ENCODE results near the gene RFTN1.

DNA sequence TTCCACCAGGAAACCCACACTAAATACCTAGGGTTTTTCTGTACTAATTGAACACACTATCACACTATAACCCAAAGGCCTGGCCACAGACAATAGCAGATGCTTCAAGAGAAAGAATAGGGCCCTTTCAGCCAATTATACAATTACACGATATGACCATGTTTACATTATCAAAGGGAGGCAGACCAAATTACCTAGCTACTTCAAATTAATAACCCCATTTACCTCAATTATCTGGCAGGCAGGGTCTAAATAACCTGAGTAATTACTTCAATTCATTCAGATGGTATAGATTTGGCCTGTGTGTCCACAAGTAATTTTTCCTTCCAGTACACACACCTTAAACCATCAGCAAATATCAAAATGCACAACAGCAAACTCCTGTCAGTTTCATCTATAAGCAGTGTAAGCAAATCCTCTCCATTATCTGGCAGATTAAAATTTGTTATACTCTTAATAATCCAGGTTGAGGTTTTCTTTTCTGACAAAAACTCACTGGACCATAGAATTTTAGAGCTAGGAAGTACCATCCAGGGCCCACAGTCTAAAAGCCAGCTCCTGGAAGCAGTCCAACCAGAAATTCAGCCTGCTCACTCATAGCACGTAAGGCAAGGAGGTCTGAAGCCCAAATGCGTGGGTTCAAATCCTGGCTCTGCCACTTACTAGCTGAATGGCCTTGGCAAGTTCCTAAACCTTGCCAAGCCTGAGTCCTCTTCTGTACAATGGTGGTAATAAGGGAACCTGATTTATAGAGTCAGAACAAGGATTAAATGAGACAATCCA lies 51.8 kb downstream of the RFTN1 start:
- TF ChIP-seq, protein P1, sequence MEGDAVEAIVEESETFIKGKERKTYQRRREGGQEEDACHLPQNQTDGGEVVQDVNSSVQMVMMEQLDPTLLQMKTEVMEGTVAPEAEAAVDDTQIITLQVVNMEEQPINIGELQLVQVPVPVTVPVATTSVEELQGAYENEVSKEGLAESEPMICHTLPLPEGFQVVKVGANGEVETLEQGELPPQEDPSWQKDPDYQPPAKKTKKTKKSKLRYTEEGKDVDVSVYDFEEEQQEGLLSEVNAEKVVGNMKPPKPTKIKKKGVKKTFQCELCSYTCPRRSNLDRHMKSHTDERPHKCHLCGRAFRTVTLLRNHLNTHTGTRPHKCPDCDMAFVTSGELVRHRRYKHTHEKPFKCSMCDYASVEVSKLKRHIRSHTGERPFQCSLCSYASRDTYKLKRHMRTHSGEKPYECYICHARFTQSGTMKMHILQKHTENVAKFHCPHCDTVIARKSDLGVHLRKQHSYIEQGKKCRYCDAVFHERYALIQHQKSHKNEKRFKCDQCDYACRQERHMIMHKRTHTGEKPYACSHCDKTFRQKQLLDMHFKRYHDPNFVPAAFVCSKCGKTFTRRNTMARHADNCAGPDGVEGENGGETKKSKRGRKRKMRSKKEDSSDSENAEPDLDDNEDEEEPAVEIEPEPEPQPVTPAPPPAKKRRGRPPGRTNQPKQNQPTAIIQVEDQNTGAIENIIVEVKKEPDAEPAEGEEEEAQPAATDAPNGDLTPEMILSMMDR (IDR thresholded peaks at IDR 0.05) = no peak
- no peak for TF ChIP-seq POLR2A (IDR thresholded peaks at IDR 0.05)

Data from lower leg skin (tissue), 3 donors.